ENCODE data around the gene TMEM109. TPM values are rescaled to one million over a fixed set of nuclear protein-coding genes. Genes with fewer than 3 reads are reported as not detected.

TMEM109 gene
- total and polyA plus RNA-seq, 2 of the 8 experiments (the other 6 are each of a cell fraction or from before 2014, with no cell fraction given) = 27.3 to 30.3 TPM

DNA sequence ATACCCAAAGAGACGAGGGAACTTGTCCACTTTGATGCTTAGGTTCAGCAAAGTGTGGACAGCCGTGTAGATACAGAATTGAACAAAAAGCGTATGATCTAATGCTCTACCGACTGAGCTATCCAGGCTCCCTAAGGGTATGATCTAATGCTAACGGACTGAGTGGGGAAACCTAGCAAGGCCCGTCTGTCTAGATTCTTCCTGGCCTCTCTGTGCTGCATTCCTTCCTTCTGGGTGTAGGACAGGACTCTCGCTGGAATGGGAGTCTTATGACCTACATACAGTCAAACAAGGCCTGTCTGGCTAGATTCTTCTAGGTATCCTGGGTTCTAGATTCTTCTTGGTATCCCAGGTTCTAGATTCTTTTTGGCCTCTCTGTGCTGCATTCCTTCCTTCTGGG, 46.4 kb downstream of the TMEM109 start:
- H2BK20ac ChIP-seq (ENCODE audit: low read length) = no peak overlapping the region
- FAIRE-seq = no peak
- CTCF ChIA-PET (ENCODE audit: partially characterized antibody) = no interaction called here
- no peak overlapping the region for H4K8ac ChIP-seq (ENCODE audit: extremely low read depth, insufficient read depth, low read length)
- no peaks in the 10 kb centered on the region for H3K23me2 ChIP-seq (ENCODE audit: low read depth, low read length)
- no peak for DNase-seq (ENCODE audit: low read depth in 1 of 2, low spot score in 2 of 2)
- no peaks in the 10 kb centered on the region for H3K36me3 ChIP-seq (ENCODE audit: control insufficient read depth in 2 of 4, insufficient read depth in 4 of 4, low read length in 3 of 4)
- H3K4me2 ChIP-seq (ENCODE audit: insufficient read depth in 1 of 2, low read depth in 2 of 2, low read length in 2 of 2) = no peak overlapping the region
- no peak for TF ChIP-seq SRF (IDR thresholded peaks at IDR 0.05; ENCODE audit: low read depth, low read length)
- no peak for TF ChIP-seq KDM1A (IDR thresholded peaks at IDR 0.05; ENCODE audit: borderline replicate concordance, low read length)
- no peak for TF ChIP-seq SP1 (IDR thresholded peaks at IDR 0.05; ENCODE audit: low read depth, low read length)
- TF ChIP-seq NRF1 (IDR thresholded peaks at IDR 0.05; ENCODE audit: low read depth, low read length) = no peak
- no peak for TF ChIP-seq SIX5 (IDR thresholded peaks at IDR 0.05; ENCODE audit: low read depth, low read length)
- no peak for TF ChIP-seq TBP (IDR thresholded peaks at IDR 0.05; ENCODE audit: low read depth, low read length)
- TF ChIP-seq SAP30 (IDR thresholded peaks at IDR 0.05; ENCODE audit: insufficient read depth, insufficient replicate concordance, low read length) = no peak
- no peak for TF ChIP-seq CTBP2 (IDR thresholded peaks at IDR 0.05; ENCODE audit: borderline replicate concordance, insufficient read depth, insufficient read length, low read length)
- TF ChIP-seq GABPA (IDR thresholded peaks at IDR 0.05; ENCODE audit: borderline replicate concordance, insufficient read depth, low read length) = no peak
- TF ChIP-seq POU5F1 (IDR thresholded peaks at IDR 0.05; ENCODE audit: low read depth, low read length) = no peak
- TF ChIP-seq PHF8 (conservative IDR thresholded peaks at IDR 0.05; ENCODE audit: low read depth, low read length) = no peak
- H3K27me3 ChIP-seq (replicated peaks in 1 of 4; ENCODE audit: control insufficient read depth in 3 of 4, extremely low read depth in 1 of 4, insufficient read depth in 3 of 4, low read length in 3 of 4) = no peaks in the 10 kb centered on the region
- no peak overlapping the region for H3K18ac ChIP-seq (ENCODE audit: extremely low read depth, low read length)
- no peak overlapping the region for H2AK5ac ChIP-seq (ENCODE audit: low read depth, low read length)
- no peak overlapping the region for H3K56ac ChIP-seq (replicated peaks; ENCODE audit: insufficient read length, low read depth, low read length)
- H4K5ac ChIP-seq (ENCODE audit: insufficient read length, low read depth, low read length) = no peak overlapping the region
- no peaks in the 10 kb centered on the region for H3K9me3 ChIP-seq (ENCODE audit: insufficient read depth in 2 of 2, low read depth in 1 of 2, low read length in 1 of 2)
- no peak overlapping the region for H3K4me3 ChIP-seq (ENCODE audit: extremely low read depth in 1 of 4, insufficient read depth in 2 of 4, low read depth in 3 of 4, low read length in 4 of 4)
- POLR2A ChIA-PET (ENCODE audit: partially characterized antibody) = interaction anchor here (1.0 to 1.4 kb wide), 2 partner anchors 24 to 47 kb away, joined by 3 read pairs; partner anchors contain the start of gene TMEM109
- H3K79me1 ChIP-seq (ENCODE audit: low read depth, low read length) = no peaks in the 10 kb centered on the region
- no peaks in the 10 kb centered on the region for H3K79me2 ChIP-seq (ENCODE audit: control insufficient read depth in 1 of 2, insufficient read depth in 2 of 2, low read length in 2 of 2)
- H2BK12ac ChIP-seq (ENCODE audit: low read depth, low read length) = no peak overlapping the region
- H3K23ac ChIP-seq (ENCODE audit: insufficient read length) = no peak overlapping the region
- no peak overlapping the region for H2AFZ ChIP-seq (ENCODE audit: low read length)
- H3K27ac ChIP-seq (ENCODE audit: low read depth, low read length) = no peak overlapping the region
- no peak overlapping the region for H3K14ac ChIP-seq (ENCODE audit: insufficient read length)
- H2BK120ac ChIP-seq (replicated peaks; ENCODE audit: low read depth, low read length) = no peak overlapping the region
- H2BK5ac ChIP-seq (ENCODE audit: low read depth, low read length) = no peak overlapping the region
- no peaks in the 10 kb centered on the region for H4K20me1 ChIP-seq (replicated peaks in 1 of 2; ENCODE audit: control insufficient read depth in 1 of 2, insufficient read depth in 2 of 2, low read length in 2 of 2)
- no peak overlapping the region for H3K9ac ChIP-seq (replicated peaks in 1 of 4; ENCODE audit: extremely low read depth in 1 of 4, low read depth in 3 of 4, low read length in 3 of 4)
- H3K4me1 ChIP-seq (replicated peaks in 1 of 4; ENCODE audit: control insufficient read depth in 3 of 4, insufficient read depth in 4 of 4, low read length in 3 of 4) = no peaks in the 10 kb centered on the region
- WGBS, 2 experiments (ENCODE audit: extremely low coverage in 1 of 2, insufficient coverage in 1 of 2, insufficient read length in 1 of 2, insufficient replicate concordance in 2 of 2, low coverage in 1 of 2, low lambda C conversion rate in 2 of 2, missing lambda C conversion rate in 1 of 2) = 78% methylated on average over 7 of the region's 7 CpGs; no CpG with 5 or more reads in 1 of the 2 experiments
- H2BK15ac ChIP-seq (ENCODE audit: low read length) = no peak overlapping the region
- no peak overlapping the region for H3K4ac ChIP-seq (replicated peaks; ENCODE audit: insufficient read length, low read depth, low read length)
- no peak overlapping the region for H4K91ac ChIP-seq (replicated peaks; ENCODE audit: insufficient read length, low read length)
